Stimulated activated effector memory CD8-positive, alpha-beta T cell treated with anti-CD3 and anti-CD28 coated beads, Interleukin-12 subunit alpha, Interleukin-12 subunit beta, amount 100 ng/mL, for 72 hours (primary cell): ENCODE data around the gene CCDC186.

ENCODE experiments used
- ATAC-seq: fragments of 150-1000 bp; cut with Tn5 transposase; 2 replicates; pipeline ENCODE4 v1.10.0; 2021
- DNase-seq, 2 donors: peaks; one replicate each; pipeline ENCODE4 v3.0.0; 2021 to 2022; ENCODE audit warnings: low spot score in 2 of 2
- H3K27ac Mint-ChIP-seq: one replicate; pipeline ENCODE4 v1.8.0; 2022; ENCODE audit warnings: mild to moderate bottlenecking, mixed read lengths
- H3K36me3 Mint-ChIP-seq: one replicate; pipeline ENCODE4 v1.8.0; 2022; ENCODE audit warnings: mild to moderate bottlenecking, mixed read lengths
- H3K4me1 Mint-ChIP-seq: one replicate; pipeline ENCODE4 v1.8.0; 2022; ENCODE audit warnings: mixed read lengths
- H3K4me3 Mint-ChIP-seq: one replicate; pipeline ENCODE4 v1.8.0; 2022; ENCODE audit warnings: mild to moderate bottlenecking, mixed read lengths
- H3K9me3 Mint-ChIP-seq: one replicate; pipeline ENCODE4 v1.8.0; 2022; ENCODE audit warnings: mixed read lengths

The CCDC186 gene

DNA sequence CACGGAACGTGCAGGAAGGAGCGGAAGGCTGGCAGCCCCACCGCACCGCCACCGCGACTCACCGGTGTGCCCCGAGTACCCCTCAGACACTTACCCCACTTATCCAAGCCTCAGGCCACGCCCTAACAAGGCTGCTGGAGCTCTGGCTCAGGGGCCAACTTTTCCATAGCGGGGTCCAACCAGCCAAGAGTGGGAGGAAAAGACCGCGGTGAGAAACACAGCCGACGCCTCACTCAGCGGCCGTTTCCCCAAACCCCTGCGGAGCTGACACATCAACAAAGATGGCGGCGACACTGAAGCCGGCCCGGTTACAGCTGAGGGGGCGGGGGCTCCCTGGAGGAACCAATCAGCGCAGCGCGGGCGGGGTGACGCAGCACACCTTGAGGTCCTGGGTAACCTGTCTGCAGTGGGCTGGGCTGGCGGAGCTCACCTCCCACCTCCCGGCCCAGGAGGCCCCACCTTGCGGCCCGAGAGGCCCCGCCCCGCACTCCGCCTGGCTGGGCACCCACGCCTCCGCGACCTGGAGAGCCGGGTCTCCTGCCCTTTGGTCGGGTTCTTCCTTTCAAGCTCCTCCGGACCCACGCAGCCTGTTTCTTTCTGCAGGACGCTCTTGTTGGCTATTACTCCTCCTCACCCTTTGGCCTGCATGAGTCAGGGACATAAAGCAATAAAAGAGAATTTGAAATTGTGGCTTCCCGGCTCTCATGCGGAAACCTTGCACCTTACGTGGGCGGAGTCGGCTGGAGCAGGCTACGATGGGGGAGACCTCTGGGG is at the start of gene CCDC186:
TSS of gene CCDC186 (minus strand) at position 283 of the 774 bp plus-strand sequence. CDS start 10,935 bp downstream, outside the sequence.
- peaks cover 15% of the 10 kb centered on the region for H3K36me3 Mint-ChIP-seq
- peak; percentile 89 to 98 for DNase-seq
- peak within 1 kb of the TSS; percentile 100 for H3K27ac Mint-ChIP-seq
- H3K4me1 Mint-ChIP-seq, result peaks cover 36% of the 10 kb centered on the region
- peak within 1 kb of the TSS; percentile 99 for H3K4me3 Mint-ChIP-seq
- ATAC-seq, result peak; percentile 99
- no peaks in the 10 kb centered on the region for H3K9me3 Mint-ChIP-seq

DNA sequence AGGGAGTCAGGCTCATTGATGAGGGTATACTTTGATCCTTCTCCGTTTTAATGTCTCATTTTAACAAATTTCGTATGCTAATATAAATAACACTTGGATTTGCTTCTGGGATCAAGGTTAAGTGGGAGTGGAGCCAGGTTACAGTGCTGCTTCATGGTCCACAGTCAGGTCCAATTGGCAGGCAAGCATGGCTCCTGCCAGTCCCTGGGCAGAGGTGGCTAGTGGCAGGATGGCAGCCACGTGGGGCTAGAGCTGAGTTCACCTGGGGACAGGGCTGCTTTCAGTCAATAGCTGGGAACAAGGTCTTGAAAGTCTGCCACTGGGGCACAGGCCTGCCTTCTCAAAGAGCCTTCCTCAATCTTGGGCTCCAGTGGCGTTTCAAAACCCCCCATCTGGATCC is 49.1 kb upstream of the CCDC186 start:
- Mint-ChIP-seq H3K4me3 (no peak overlapping the region), H3K4me1 (no peaks in the 10 kb centered on the region), H3K36me3 (no peaks in the 10 kb centered on the region), H3K27ac (no peak overlapping the region), H3K9me3 (no peaks in the 10 kb centered on the region)
- ATAC-seq (no peak), DNase-seq (no peak)

DNA sequence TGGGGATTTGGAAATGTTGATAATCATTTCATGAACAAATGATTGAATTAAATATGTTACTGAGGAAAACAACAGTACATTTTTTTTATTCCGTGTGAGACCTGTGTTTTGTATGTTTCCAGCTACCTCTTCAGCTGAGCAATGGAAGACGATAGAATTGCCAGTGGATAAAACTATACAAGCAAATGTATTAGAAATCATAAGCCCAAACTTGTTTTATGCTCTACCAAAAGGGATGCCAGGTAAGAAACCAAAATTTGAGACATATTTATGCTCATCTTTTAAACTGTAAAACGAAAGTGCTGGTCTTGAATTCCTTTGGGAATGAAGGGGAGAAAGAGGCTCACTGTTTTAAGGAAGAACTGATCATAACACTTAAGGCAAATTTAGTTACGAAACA is 47.2 kb upstream of the CCDC186 start:
- no peak overlapping the region for H3K4me3 Mint-ChIP-seq
- H3K9me3 Mint-ChIP-seq, result no peaks in the 10 kb centered on the region
- DNase-seq, result no peak
- H3K27ac Mint-ChIP-seq, result no peak overlapping the region
- no peaks in the 10 kb centered on the region for H3K4me1 Mint-ChIP-seq
- no peaks in the 10 kb centered on the region for H3K36me3 Mint-ChIP-seq
- no peak for ATAC-seq

DNA sequence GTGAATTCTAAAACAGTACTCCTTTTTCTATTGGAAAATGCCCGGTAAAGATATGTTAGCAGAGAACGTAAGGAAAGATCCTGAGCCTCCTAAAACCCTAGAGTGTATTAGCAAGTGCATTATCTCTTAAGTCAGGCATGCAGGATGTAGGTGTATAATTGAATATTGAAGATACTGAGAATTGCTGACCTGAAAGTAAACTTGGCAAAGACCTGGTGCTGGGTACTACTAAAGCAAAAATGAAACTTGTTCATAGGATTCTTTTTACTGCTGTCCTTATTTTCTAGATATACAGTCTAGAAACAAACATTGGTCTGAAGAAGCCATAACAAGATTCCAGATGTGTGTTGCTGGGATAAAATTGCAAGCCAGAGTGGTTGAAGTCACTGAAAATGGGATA is 46.3 kb upstream of the CCDC186 start:
- ATAC-seq (no peak), DNase-seq (no peak)
- Mint-ChIP-seq H3K4me3 (no peak overlapping the region), H3K4me1 (no peaks in the 10 kb centered on the region), H3K9me3 (no peaks in the 10 kb centered on the region), H3K36me3 (no peaks in the 10 kb centered on the region), H3K27ac (no peak overlapping the region)

DNA sequence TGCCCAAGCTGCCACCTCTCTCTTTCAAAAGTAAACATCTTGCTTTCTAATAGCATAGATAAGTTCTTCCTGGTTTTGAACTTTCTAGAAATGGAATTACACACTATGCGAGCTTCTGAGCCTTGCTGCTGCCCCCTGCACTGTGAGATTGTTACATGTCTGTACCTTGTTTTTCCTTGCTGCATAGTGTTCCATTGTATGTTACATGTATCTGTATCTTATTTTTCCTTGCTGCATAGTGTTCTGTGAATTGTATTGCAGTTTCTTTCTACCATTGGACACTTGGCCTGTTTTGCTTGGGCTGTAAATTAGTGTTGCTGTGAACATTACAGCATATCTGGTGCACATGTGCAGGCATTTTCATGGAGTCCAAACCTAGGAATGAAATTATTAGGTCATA is 41.0 kb upstream of the CCDC186 start:
- Mint-ChIP-seq H3K9me3 (no peaks in the 10 kb centered on the region), H3K27ac (no peak overlapping the region), H3K4me3 (no peak overlapping the region), H3K4me1 (no peaks in the 10 kb centered on the region), H3K36me3 (no peaks in the 10 kb centered on the region)
- DNase-seq (no peak), ATAC-seq (no peak)

DNA sequence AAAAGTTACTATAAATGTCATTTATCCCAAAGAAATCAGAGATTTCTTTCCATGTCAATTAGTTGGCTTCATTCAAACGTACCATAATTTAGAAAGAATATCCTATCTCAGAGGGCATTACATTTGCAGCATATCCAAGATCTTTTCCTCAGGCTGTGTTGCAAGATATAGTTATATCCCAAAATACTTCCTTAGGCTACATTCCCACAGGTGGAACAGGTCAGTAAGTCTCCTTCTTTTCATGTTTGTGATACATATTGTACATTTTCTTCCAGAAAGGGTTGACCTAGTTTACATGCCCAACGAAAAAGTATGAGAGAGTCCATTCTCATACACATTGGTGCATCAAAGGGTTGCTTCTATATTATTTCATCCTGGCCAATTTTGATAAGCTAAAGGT is 38.1 kb upstream of the CCDC186 start:
- Mint-ChIP-seq H3K9me3 (no peaks in the 10 kb centered on the region), H3K27ac (no peak overlapping the region), H3K4me1 (no peaks in the 10 kb centered on the region), H3K36me3 (no peaks in the 10 kb centered on the region), H3K4me3 (no peak overlapping the region)
- DNase-seq (no peak), ATAC-seq (no peak)

DNA sequence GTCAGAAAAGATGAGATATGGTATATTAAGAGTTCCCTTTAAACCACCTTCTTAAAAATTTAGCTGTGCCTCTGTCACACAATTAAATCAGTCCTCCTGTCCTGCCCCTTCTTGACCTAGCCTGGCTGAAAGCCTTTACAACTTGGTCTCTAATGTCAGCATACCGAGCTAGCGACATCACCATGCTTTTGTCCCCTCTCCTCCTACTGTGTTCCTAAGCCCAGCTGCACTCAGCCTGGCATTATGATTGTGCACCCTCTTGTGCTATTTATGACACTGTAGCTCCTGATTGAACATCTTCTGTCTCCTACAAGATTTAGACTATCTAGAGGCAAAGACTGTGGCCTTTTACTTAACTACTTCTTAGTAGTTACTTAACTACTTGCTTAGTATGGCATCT is 34.3 kb upstream of the CCDC186 start:
- Mint-ChIP-seq H3K4me1 (no peaks in the 10 kb centered on the region), H3K36me3 (no peaks in the 10 kb centered on the region), H3K9me3 (no peaks in the 10 kb centered on the region), H3K27ac (no peak overlapping the region), H3K4me3 (no peak overlapping the region)
- DNase-seq (no peak), ATAC-seq (peak; percentile 31)

DNA sequence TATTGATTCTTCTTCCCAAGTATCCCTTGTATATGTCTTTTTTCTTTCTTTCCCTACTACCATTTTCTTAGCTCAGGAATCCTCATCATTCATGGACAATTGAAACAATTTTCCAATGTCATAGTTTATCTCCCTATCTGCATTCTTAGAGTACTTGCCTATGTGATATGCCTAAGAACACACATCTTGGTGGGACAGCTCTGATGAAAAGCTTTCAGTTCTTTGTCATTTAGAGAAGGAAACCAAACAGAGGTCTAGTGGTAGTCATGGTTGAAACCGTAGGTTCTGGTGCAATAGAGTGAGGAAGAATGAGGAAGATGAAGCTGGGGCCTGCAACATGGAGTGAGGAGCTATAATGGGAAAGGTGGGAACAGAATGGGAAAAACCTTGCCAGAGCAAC is 33.3 kb upstream of the CCDC186 start:
- ATAC-seq (no peak), DNase-seq (no peak)
- H3K4me1 Mint-ChIP-seq, result no peaks in the 10 kb centered on the region
- no peaks in the 10 kb centered on the region for H3K9me3 Mint-ChIP-seq
- H3K36me3 Mint-ChIP-seq, result no peaks in the 10 kb centered on the region
- no peak overlapping the region for H3K4me3 Mint-ChIP-seq
- H3K27ac Mint-ChIP-seq, result no peak overlapping the region

DNA sequence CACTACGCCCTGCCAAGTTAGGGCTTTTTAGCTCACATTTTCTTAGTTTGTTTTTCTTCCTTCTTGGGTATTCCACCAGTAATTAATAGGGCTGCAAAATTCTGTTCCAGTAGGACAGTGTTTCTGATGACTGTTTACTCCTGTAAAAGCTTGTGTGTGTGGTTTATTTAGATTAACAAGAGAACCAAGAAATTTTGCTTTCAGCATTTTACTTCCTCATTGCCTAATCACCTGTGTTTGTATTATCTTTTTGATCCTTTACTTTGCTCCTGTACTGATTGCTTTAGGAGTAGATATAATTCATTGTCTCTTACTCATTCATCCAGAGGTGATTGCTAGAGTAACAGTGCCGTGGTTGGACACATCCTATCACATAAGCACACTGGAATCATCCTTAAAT is 32.9 kb upstream of the CCDC186 start:
- H3K4me1 Mint-ChIP-seq, result no peaks in the 10 kb centered on the region
- DNase-seq (no peak), ATAC-seq (no peak)
- H3K9me3 Mint-ChIP-seq, result no peaks in the 10 kb centered on the region
- H3K4me3 Mint-ChIP-seq, result no peak overlapping the region
- H3K36me3 Mint-ChIP-seq, result no peaks in the 10 kb centered on the region
- no peak overlapping the region for H3K27ac Mint-ChIP-seq

DNA sequence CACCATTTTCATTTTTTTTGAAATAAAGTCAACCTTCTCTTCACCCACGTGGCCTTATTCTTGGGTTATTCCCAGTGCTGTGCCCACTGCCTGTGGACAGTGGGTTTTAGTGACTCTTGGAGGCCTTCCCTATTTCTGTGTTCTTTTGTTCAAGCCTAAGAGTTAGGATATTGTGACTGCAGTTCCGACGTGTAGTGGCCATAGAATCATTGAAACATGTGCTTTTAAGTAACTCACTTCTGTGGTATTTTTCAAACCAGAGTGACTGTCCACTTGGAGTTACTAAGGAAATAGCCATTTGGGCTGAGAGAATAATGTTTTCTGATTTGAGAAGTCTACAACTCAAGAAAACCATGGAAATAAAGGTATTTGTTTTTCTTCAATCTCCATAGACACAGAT is 28.8 kb upstream of the CCDC186 start:
- H3K4me1 Mint-ChIP-seq, result no peaks in the 10 kb centered on the region
- DNase-seq (no peak), ATAC-seq (no peak)
- H3K36me3 Mint-ChIP-seq, result no peaks in the 10 kb centered on the region
- H3K27ac Mint-ChIP-seq, result no peak overlapping the region
- no peaks in the 10 kb centered on the region for H3K9me3 Mint-ChIP-seq
- no peak overlapping the region for H3K4me3 Mint-ChIP-seq

DNA sequence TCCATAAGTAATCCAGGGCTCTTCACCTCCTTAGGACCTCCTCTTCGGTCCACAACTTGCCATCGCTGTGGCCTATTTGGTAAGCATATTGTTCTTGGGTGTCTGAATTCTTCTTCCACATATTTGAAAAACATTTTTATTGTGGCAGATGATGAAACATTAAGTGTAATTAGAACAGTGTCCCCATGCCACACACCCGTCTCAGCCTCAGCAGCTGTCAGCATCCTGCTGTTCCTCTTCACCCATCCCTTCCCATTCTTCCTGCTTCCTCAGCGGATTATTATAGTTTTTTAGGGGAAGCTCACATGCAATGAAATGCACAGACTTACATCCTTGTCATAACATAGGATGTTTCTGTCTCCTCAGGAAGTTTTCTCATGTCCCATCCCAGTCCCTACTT is 25.2 kb upstream of the CCDC186 start:
- DNase-seq (no peak), ATAC-seq (no peak)
- H3K36me3 Mint-ChIP-seq, result no peaks in the 10 kb centered on the region
- H3K27ac Mint-ChIP-seq, result no peak overlapping the region
- H3K4me1 Mint-ChIP-seq, result peaks cover 10% of the 10 kb centered on the region
- no peaks in the 10 kb centered on the region for H3K9me3 Mint-ChIP-seq
- no peak overlapping the region for H3K4me3 Mint-ChIP-seq

DNA sequence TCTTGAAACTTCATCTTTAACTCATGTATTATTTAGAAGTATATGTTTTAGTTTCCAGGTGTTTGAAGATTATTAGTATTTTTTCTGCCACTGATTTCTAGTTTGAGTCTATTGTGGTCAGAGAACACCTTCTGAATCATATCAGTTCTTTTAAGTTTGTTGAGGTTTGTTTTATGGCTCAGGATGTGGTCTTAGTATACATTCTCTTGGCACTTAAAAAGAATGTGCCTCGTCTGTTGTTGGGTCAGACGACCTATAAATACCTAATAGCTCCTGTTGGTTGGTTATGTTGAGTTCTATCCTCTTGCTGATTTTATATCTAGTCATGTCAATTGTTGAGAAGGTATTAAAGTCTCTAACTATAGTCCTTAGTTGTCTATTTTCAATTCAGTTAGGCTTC is 21.1 kb upstream of the CCDC186 start:
- peak; percentile 88 for ATAC-seq
- H3K36me3 Mint-ChIP-seq, result no peaks in the 10 kb centered on the region
- no peak overlapping the region for H3K4me3 Mint-ChIP-seq
- H3K9me3 Mint-ChIP-seq, result no peaks in the 10 kb centered on the region
- no peak for DNase-seq
- H3K27ac Mint-ChIP-seq, result no peak overlapping the region
- peaks cover 10% of the 10 kb centered on the region for H3K4me1 Mint-ChIP-seq

DNA sequence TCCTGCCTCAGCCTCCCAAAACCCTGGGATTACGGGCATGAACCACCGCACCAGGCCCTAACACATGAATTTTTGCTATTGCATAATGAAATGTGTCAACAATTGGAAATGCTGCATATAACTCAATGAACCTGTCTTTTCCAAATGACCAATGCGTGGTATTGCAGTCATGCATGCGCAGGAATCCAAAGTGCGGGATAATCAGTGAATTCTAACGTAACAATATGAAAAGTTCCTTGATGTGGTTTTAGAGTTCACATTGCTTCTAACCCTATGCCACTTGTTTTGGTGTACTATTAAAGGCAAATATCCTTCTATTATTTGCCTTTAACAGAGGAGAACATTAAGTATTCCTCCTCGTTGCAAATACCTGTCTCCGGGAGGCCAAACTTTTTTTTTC is 15.7 kb upstream of the CCDC186 start:
- no peak overlapping the region for H3K27ac Mint-ChIP-seq
- peaks cover 2% of the 10 kb centered on the region for H3K4me1 Mint-ChIP-seq
- H3K9me3 Mint-ChIP-seq, result no peaks in the 10 kb centered on the region
- no peak for DNase-seq
- no peak overlapping the region for H3K4me3 Mint-ChIP-seq
- no peak for ATAC-seq
- no peaks in the 10 kb centered on the region for H3K36me3 Mint-ChIP-seq

DNA sequence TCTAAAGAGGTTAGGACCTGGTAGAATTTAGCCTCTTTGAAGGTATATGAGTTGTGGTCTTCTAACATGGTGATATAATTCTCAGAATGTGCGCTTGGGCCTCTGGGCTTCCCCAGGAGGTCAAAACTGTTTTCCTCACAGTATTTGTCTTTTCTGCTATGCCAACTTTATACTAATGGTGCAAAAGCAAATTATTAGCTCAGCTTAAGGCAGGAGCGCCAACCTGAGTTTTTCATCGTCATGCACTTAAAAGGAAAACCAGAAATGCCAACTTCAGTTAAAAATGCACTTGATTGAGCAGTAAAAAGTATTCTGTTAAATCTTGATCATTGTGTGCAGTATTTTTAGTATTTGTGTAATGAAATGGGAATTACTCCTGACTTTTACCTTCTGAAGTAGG is 14.9 kb upstream of the CCDC186 start:
- Mint-ChIP-seq H3K9me3 (no peaks in the 10 kb centered on the region), H3K4me3 (no peak overlapping the region), H3K27ac (no peak overlapping the region), H3K4me1 (no peaks in the 10 kb centered on the region), H3K36me3 (no peaks in the 10 kb centered on the region)
- DNase-seq (no peak), ATAC-seq (no peak)

DNA sequence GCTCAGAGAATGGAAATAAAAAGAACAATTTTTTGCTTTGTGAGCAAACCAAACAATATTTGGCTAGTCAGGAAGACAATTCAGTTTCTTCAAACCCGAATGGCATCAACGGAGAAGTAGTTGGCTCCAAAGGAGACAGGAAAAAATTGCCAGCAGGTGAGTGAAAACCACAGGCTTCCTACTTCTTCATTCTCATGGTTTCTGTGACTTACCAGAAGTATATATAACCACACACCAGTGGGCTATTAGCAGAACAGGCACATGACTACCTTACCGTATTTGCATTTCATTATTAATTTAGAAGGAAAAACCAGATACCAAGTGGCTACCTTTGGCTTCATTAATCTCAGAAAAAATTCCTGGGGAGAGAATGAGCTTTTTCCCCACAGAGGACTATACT is 14.0 kb upstream of the CCDC186 start:
- H3K4me1 Mint-ChIP-seq, result no peaks in the 10 kb centered on the region
- DNase-seq (no peak), ATAC-seq (no peak)
- H3K27ac Mint-ChIP-seq, result no peak overlapping the region
- H3K36me3 Mint-ChIP-seq, result no peaks in the 10 kb centered on the region
- no peaks in the 10 kb centered on the region for H3K9me3 Mint-ChIP-seq
- no peak overlapping the region for H3K4me3 Mint-ChIP-seq

DNA sequence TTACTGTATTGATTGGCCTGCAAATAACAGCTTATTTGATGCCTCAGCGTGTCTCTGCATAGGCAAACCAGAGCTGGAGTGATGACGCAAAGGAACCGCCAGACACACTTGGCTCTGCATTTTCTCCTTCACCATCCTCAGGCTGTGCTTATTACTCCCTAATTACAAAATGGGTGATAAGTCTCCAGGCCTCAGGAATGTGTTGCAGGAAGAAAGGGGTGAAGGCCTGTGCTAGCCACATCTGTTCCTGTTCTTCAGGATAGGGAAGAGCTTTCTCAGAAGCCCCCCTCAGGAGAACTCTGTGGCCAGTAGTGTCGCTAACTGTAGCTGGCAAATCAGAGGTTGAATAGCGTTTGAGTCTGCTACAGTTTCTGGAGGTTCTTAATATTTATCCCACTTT is 10.3 kb upstream of the CCDC186 start:
- H3K9me3 Mint-ChIP-seq, result no peaks in the 10 kb centered on the region
- H3K4me1 Mint-ChIP-seq, result peaks cover 10% of the 10 kb centered on the region
- H3K36me3 Mint-ChIP-seq, result no peaks in the 10 kb centered on the region
- H3K4me3 Mint-ChIP-seq, result no peak overlapping the region
- H3K27ac Mint-ChIP-seq, result no peak overlapping the region
- ATAC-seq, result no peak
- DNase-seq, result no peak

DNA sequence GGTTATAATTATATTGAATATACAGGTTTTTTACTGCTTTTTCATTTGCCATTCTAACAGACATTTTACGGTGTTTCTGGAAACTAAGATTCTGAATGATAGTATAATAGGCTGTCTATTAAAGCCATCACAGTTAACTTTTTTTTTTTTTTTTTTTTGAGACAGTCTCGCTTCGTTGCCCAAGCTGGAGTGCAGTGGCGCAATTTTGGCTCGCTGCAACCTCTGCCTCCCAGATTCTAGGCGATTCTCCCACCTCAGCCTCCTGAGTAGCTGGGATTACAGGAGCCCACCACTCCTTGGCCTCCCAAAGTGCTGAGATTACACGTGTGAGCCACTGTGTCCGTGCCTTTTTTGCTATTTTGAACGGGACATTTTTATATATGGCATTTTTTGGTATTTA is 9.6 kb upstream of the CCDC186 start:
- DNase-seq, result no peak
- Mint-ChIP-seq H3K36me3 (no peaks in the 10 kb centered on the region), H3K9me3 (no peaks in the 10 kb centered on the region), H3K4me3 (no peak overlapping the region), H3K4me1 (peaks cover 10% of the 10 kb centered on the region), H3K27ac (no peak overlapping the region)
- ATAC-seq, result no peak
